ENCODE data around the gene FBXO31. TPM values are rescaled to one million over a fixed set of nuclear protein-coding genes. Genes with fewer than 3 reads are reported as not detected.
"Not testable (repeated sequence)": the region's sequence is repeated elsewhere in the genome, so short reads cannot be mapped to it uniquely, and the experiment has no call there.

FBXO31 gene
- polyA plus RNA-seq, 6 donors from 2014 or later, result 7.5 to 23.9 (median 15.1) TPM

GRCh38 chr16:87406495-87407088 is 23.0 kb upstream of the FBXO31 start:
- Mint-ChIP-seq H3K27ac (peak overlapping the region in 1 of 6 donors; percentile 2), H3K4me3 (no peak overlapping the region), H3K36me3 (peaks cover 7 to 10% of the 10 kb centered on the region in 2 donors), H3K4me1 (no peaks in the 10 kb centered on the region), H3K27me3 (no peaks in the 10 kb centered on the region), H3K9me3 (no peaks in the 10 kb centered on the region)
- no peak for DNase-seq
- ATAC-seq (ENCODE audit: low read depth in 2 of 2), result no peak

- peak overlapping the region in 1 of 6 donors; percentile 71 for H3K27ac Mint-ChIP-seq
- H3K36me3 Mint-ChIP-seq, result peaks cover 7 to 10% of the 10 kb centered on the region in 2 donors
- H3K4me3 Mint-ChIP-seq, result no peak overlapping the region
- ATAC-seq (ENCODE audit: low read depth in 2 of 2) (no peak), DNase-seq (no peak)
- H3K4me1 Mint-ChIP-seq, result no peaks in the 10 kb centered on the region
- H3K27me3 Mint-ChIP-seq, result no peaks in the 10 kb centered on the region
- H3K9me3 Mint-ChIP-seq, result no peaks in the 10 kb centered on the region
These were observed 21.4 kb upstream of the FBXO31 start for GRCh38 chr16:87404764-87405625.

- H3K9me3 Mint-ChIP-seq, result no peaks in the 10 kb centered on the region
- DNase-seq, result no peak
These were observed 11.7 kb upstream of the FBXO31 start for GRCh38 chr16:87395181-87395842.

GRCh38 chr16:87393680-87394055 is 10.1 kb upstream of the FBXO31 start:
- H3K4me1 Mint-ChIP-seq, result peaks cover 34 to 51% (median 42%) of the 10 kb centered on the region in 3 donors
- H3K27ac Mint-ChIP-seq, result peak overlapping the region; percentile 57 to 96 (median 86)
- peak overlapping the region; percentile 84 to 96 (median 92) for H3K4me3 Mint-ChIP-seq
- no peaks in the 10 kb centered on the region for H3K36me3 Mint-ChIP-seq
- no peaks in the 10 kb centered on the region for H3K27me3 Mint-ChIP-seq
- ATAC-seq (ENCODE audit: low read depth in 2 of 2) (no peak), DNase-seq (no peak)
- no peaks in the 10 kb centered on the region for H3K9me3 Mint-ChIP-seq

More at GRCh38 chr16:87395181-87395842, 11.7 kb upstream of the FBXO31 start:
- peak overlapping the region in 2 of 6 donors; percentile 51 to 57 for H3K27ac Mint-ChIP-seq
- H3K36me3 Mint-ChIP-seq, result peaks cover 0 to 4% of the 10 kb centered on the region in 2 donors
- H3K4me3 Mint-ChIP-seq, result peak overlapping the region in 2 of 8 donors; percentile 40 to 52
- H3K27me3 Mint-ChIP-seq, result no peaks in the 10 kb centered on the region
- peaks cover 34 to 43% (median 42%) of the 10 kb centered on the region in 3 donors for H3K4me1 Mint-ChIP-seq
- no peak for ATAC-seq (ENCODE audit: low read depth in 2 of 2)

GRCh38 chr16:87392821-87393679 is 9.5 kb upstream of the FBXO31 start:
- DNase-seq (peak; percentile 38), ATAC-seq (ENCODE audit: low read depth in 2 of 2) (no peak)
- Mint-ChIP-seq H3K9me3 (no peaks in the 10 kb centered on the region), H3K27ac (peak overlapping the region; percentile 57 to 96 (median 86)), H3K4me1 (peaks cover 40 to 53% (median 48%) of the 10 kb centered on the region in 3 donors), H3K4me3 (peak overlapping the region; percentile 84 to 96 (median 92)), H3K27me3 (no peaks in the 10 kb centered on the region), H3K36me3 (no peaks in the 10 kb centered on the region)

- Mint-ChIP-seq H3K4me1 (peaks cover 49 to 60% (median 56%) of the 10 kb centered on the region in 3 donors), H3K4me3 (peak within 1 kb of the TSS; percentile 85 to 96 (median 92)), H3K27ac (peak within 1 kb of the TSS; percentile 82 to 96 (median 94)), H3K9me3 (peaks cover 0 to 3% (median 0%) of the 10 kb centered on the region in 7 donors), H3K27me3 (no peaks in the 10 kb centered on the region), H3K36me3 (no peaks in the 10 kb centered on the region)
- ATAC-seq (ENCODE audit: low read depth in 2 of 2) (peak; percentile 59 to 67), DNase-seq (peak; percentile 100)
These were observed 8.6 kb upstream of the FBXO31 start, which contains the start of gene MAP1LC3B for GRCh38 chr16:87391950-87392820. Gene MAP1LC3B (plus strand): TSS chr16:87392336. CDS start chr16:87392428, 92 bp downstream.

- DNase-seq, result no peak
- H3K27me3 Mint-ChIP-seq, result no peaks in the 10 kb centered on the region
- H3K9me3 Mint-ChIP-seq, result peaks cover 0 to 3% (median 0%) of the 10 kb centered on the region in 7 donors
- H3K4me1 Mint-ChIP-seq, result peaks cover 49 to 62% (median 56%) of the 10 kb centered on the region in 3 donors
- H3K4me3 Mint-ChIP-seq, result peak overlapping the region; percentile 84 to 92 (median 88)
- peak overlapping the region; percentile 82 to 96 (median 94) for H3K27ac Mint-ChIP-seq
- ATAC-seq (ENCODE audit: low read depth in 2 of 2), result no peak
- H3K36me3 Mint-ChIP-seq, result no peaks in the 10 kb centered on the region
These were observed 7.9 kb upstream of the FBXO31 start for GRCh38 chr16:87391324-87391949.

GRCh38 chr16:87390641-87391323 is 7.2 kb upstream of the FBXO31 start:
- ATAC-seq (ENCODE audit: low read depth in 2 of 2) (no peak), DNase-seq (no peak)
- Mint-ChIP-seq H3K27ac (peak overlapping the region; percentile 72 to 99 (median 94)), H3K27me3 (no peaks in the 10 kb centered on the region), H3K36me3 (no peaks in the 10 kb centered on the region), H3K9me3 (peaks cover 0 to 3% (median 0%) of the 10 kb centered on the region in 7 donors), H3K4me3 (peak overlapping the region; percentile 84 to 92 (median 88)), H3K4me1 (peaks cover 52 to 65% (median 58%) of the 10 kb centered on the region in 3 donors)

GRCh38 chr16:87389914-87390313 is 6.3 kb upstream of the FBXO31 start:
- not testable (repeated sequence) for H3K27me3 Mint-ChIP-seq; ATAC-seq (ENCODE audit: low read depth in 2 of 2); DNase-seq; H3K9me3 Mint-ChIP-seq; H3K36me3 Mint-ChIP-seq
- Mint-ChIP-seq H3K4me1 (peaks cover 50 to 66% (median 57%) of the 10 kb centered on the region in 3 donors), H3K27ac (peak overlapping the region; percentile 36 to 99 (median 56)), H3K4me3 (peak overlapping the region in 6 of 8 donors; percentile 11 to 86 (median 46))

- peaks cover 0 to 3% (median 0%) of the 10 kb centered on the region in 7 donors for H3K9me3 Mint-ChIP-seq
- ATAC-seq (ENCODE audit: low read depth in 2 of 2), result no peak
- H3K36me3 Mint-ChIP-seq, result no peaks in the 10 kb centered on the region
- peak overlapping the region; percentile 52 to 100 (median 71) for H3K27ac Mint-ChIP-seq
- DNase-seq, result no peak
- no peaks in the 10 kb centered on the region for H3K27me3 Mint-ChIP-seq
- peaks cover 45 to 60% (median 57%) of the 10 kb centered on the region in 3 donors for H3K4me1 Mint-ChIP-seq
- peak overlapping the region in 2 of 8 donors; percentile 30 to 86 for H3K4me3 Mint-ChIP-seq
These were observed 5.7 kb upstream of the FBXO31 start for GRCh38 chr16:87389245-87389644.

GRCh38 chr16:87388818-87389134 is 5.2 kb upstream of the FBXO31 start:
- ATAC-seq (ENCODE audit: low read depth in 2 of 2) (no peak), DNase-seq (no peak)
- Mint-ChIP-seq H3K4me1 (peaks cover 44 to 57% (median 57%) of the 10 kb centered on the region in 3 donors), H3K9me3 (peaks cover 0 to 3% (median 0%) of the 10 kb centered on the region in 7 donors), H3K36me3 (no peaks in the 10 kb centered on the region), H3K27me3 (peaks cover 0 to 4% (median 3%) of the 10 kb centered on the region in 3 donors), H3K4me3 (peak overlapping the region; percentile 6 to 85 (median 73)), H3K27ac (peak overlapping the region; percentile 99 to 100 (median 100))
